CD14-positive monocyte (primary cell): ENCODE data around the gene EPHA3. TPM values are rescaled to one million over a fixed set of nuclear protein-coding genes. Genes with fewer than 3 reads are reported as not detected.

Experiments
- DNase-seq, 3 donors: peaks; one replicate each; pipeline ENCODE4 v3.0.0-alpha.2; 2011 to 2022
- H2AFZ ChIP-seq: 2 replicates; pipeline ENCODE4 v1.6.0; 2012; ENCODE audit warnings: mild to moderate bottlenecking, low read depth, low read length, inconsistent platforms; ENCODE audit not compliant: insufficient read depth, poor library complexity, severe bottlenecking
- H3K27ac ChIP-seq, 2 donors: 1 replicate in 1 of 2; 2 replicates in 1 of 2; pipeline ENCODE4 v1.5.1; 2012 to 2013; ENCODE audit warnings: low read length in 2 of 2, control low read depth in 1 of 2, inconsistent platforms in 1 of 2, low read depth in 1 of 2, mild to moderate bottlenecking in 1 of 2
- H3K27me3 ChIP-seq, 2 donors: one replicate each; pipeline versions ENCODE4 v1.6.0 to v1.6.1; 2011 to 2013; ENCODE audit warnings: low read length in 2 of 2; ENCODE audit not compliant: control insufficient read depth in 2 of 2, insufficient read depth in 2 of 2
- H3K36me3 ChIP-seq, 2 donors: replicated peaks in 1 of 2; 1 replicate in 1 of 2; 2 replicates in 1 of 2; pipeline versions ENCODE4 v1.5.1 to v1.6.1; 2012 to 2013; ENCODE audit warnings: low read length in 2 of 2, control low read depth in 1 of 2, inconsistent platforms in 1 of 2, mild to moderate bottlenecking in 1 of 2; ENCODE audit not compliant: insufficient read depth in 2 of 2, control insufficient read depth in 1 of 2
- H3K4me1 ChIP-seq, 2 donors: 1 replicate in 1 of 2; 2 replicates in 1 of 2; pipeline versions ENCODE4 v1.5.1 to v1.6.1; 2012 to 2013; ENCODE audit warnings: low read length in 2 of 2, control low read depth in 1 of 2, inconsistent platforms in 1 of 2, mild to moderate bottlenecking in 1 of 2, moderate library complexity in 1 of 2; ENCODE audit not compliant: insufficient read depth in 2 of 2, control insufficient read depth in 1 of 2
- H3K4me2 ChIP-seq: replicated peaks from 2 replicates; pipeline ENCODE3; 2012; ENCODE audit warnings: low read length, moderate library complexity, mild to moderate bottlenecking; ENCODE audit not compliant: poor library complexity, severe bottlenecking; ENCODE audit errors: extremely low read depth
- H3K4me3 ChIP-seq, 3 experiments: fragments of 200-600 bp in 1 of 3; sonication (generic) in 1 of 3; replicated peaks in 1 of 3; 1 replicate in 2 of 3; 2 replicates in 1 of 3; pipeline ENCODE4 v1.5.1; 2011 to 2013; ENCODE audit warnings: low read length in 3 of 3, mild to moderate bottlenecking in 3 of 3, control low read depth in 2 of 3, low read depth in 2 of 3, inconsistent platforms in 1 of 3, moderate library complexity in 1 of 3
- H3K79me2 ChIP-seq: 2 replicates; pipeline ENCODE4 v1.6.0; 2012; ENCODE audit warnings: mild to moderate bottlenecking, control low read depth, inconsistent platforms, low read length, moderate library complexity; ENCODE audit not compliant: insufficient read depth
- H3K9ac ChIP-seq: 2 replicates; pipeline ENCODE4 v1.6.0; 2017; ENCODE audit warnings: low read length, mild to moderate bottlenecking; ENCODE audit not compliant: insufficient read depth, poor library complexity, severe bottlenecking
- H3K9me3 ChIP-seq, 2 donors: replicated peaks in 1 of 2; 1 replicate in 1 of 2; 2 replicates in 1 of 2; pipeline versions ENCODE4 v1.5.1 to v1.6.1; 2012 to 2013; ENCODE audit warnings: low read length in 2 of 2, control low read depth in 1 of 2; ENCODE audit not compliant: control insufficient read depth in 1 of 2, insufficient read depth in 1 of 2
- H4K20me1 ChIP-seq: 2 replicates; pipeline ENCODE4 v1.6.0; 2012; ENCODE audit warnings: mild to moderate bottlenecking, low read length, control low read depth, moderate library complexity; ENCODE audit not compliant: insufficient read depth
- H3K27ac Mint-ChIP-seq, 7 donors: one replicate each; pipeline ENCODE4 v1.8.0; 2020; ENCODE audit warnings: mild to moderate bottlenecking in 7 of 7, mixed read lengths in 7 of 7, moderate library complexity in 6 of 7, inconsistent platforms in 2 of 7
- H3K27me3 Mint-ChIP-seq, 3 donors: one replicate each; pipeline ENCODE4 v1.8.0; 2021 to 2022; ENCODE audit warnings: low read depth in 3 of 3, mild to moderate bottlenecking in 3 of 3, mixed read lengths in 3 of 3, moderate library complexity in 3 of 3, inconsistent platforms in 1 of 3
- H3K36me3 Mint-ChIP-seq, 2 donors: one replicate each; pipeline ENCODE4 v1.8.0; 2020; ENCODE audit warnings: mixed read lengths in 2 of 2, inconsistent platforms in 1 of 2, mild to moderate bottlenecking in 1 of 2
- H3K4me1 Mint-ChIP-seq: one replicate; pipeline ENCODE4 v1.8.0; 2020; ENCODE audit warnings: mild to moderate bottlenecking, mixed read lengths
- H3K4me3 Mint-ChIP-seq, 2 donors: one replicate each; pipeline ENCODE4 v1.8.0; 2020; ENCODE audit warnings: mild to moderate bottlenecking in 2 of 2, mixed read lengths in 2 of 2, moderate library complexity in 1 of 2
- H3K9me3 Mint-ChIP-seq, 7 donors: one replicate each; pipeline ENCODE4 v1.8.0; 2020 to 2022; ENCODE audit warnings: mixed read lengths in 7 of 7, mild to moderate bottlenecking in 6 of 7, moderate library complexity in 6 of 7, inconsistent platforms in 2 of 7
- CTCF ChIP-seq: fragments of 200-600 bp; IDR thresholded peaks from one replicate; pipeline ENCODE4 v1.8.0; 2022; ENCODE audit warnings: antibody characterized with exemption, mild to moderate bottlenecking
- WGBS: methylation state at CpG from one replicate; pipeline ENCODE4 v1.1.5; 2013; ENCODE audit warnings: missing lambda C conversion rate; ENCODE audit not compliant: insufficient coverage; 5-methylcytosine and 5-hydroxymethylcytosine counted together
- intact Hi-C, 2 donors: fragments of 100-400 bp; cut with micrococcal nuclease; formaldehyde crosslinking; loops; one replicate each; pipeline versions ENCODE4 v1.15.0 to v1.15.1; 2023
- polyA plus RNA-seq, 3 donors: library from polyadenylated mRNA; depleted of rRNA in 1 of 3; unstranded in 2 of 3; stranded (reverse) in 1 of 3; fragments of 300-500 nt in 2 of 3; fragments of >200 nt in 1 of 3; fragmentation: Illumina TruSeq in 2 of 3; gene quantifications; 1 replicate in 2 of 3; 2 replicates in 1 of 3; pipeline ENCODE4 v1.2.3, GENCODE V29; 2012 to 2021

The EPHA3 gene
- polyA plus RNA-seq, 3 donors: not detected

DNA sequence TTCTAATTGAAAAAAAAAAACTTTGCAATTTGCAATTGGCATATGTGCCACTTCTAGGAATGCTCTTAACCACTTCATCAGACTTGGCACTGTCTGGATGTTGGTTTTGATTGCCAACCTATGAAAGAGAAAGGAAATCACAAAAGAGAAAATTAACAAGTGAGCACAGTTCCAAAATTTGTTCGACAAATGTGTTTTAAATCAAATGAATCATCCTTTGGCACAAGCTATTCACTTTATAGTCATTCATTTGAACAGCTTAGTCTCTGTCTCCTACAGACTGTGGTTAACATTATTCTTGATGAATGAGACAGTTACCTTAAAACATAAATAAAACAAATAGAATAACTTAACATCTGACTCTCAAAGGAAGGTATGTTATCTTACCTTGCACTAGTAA lies 265.0 kb downstream of the EPHA3 start:
- no peak overlapping the region for H3K9ac ChIP-seq
- intact Hi-C loops: no loop called here
- H4K20me1 ChIP-seq: no peaks in the 10 kb centered on the region
- no peak for TF ChIP-seq CTCF
- no peaks in the 10 kb centered on the region for H3K27me3 Mint-ChIP-seq
- no peaks in the 10 kb centered on the region for H3K9me3 ChIP-seq
- DNase-seq: no peak
- no peak overlapping the region for H3K4me2 ChIP-seq
- H3K36me3 ChIP-seq: no peaks in the 10 kb centered on the region
- no peaks in the 10 kb centered on the region for H3K4me1 Mint-ChIP-seq
- no peaks in the 10 kb centered on the region for H3K79me2 ChIP-seq
- H3K36me3 Mint-ChIP-seq: no peaks in the 10 kb centered on the region
- H3K9me3 Mint-ChIP-seq: peaks cover 0 to 7% (median 3%) of the 10 kb centered on the region in 7 donors
- H3K27ac Mint-ChIP-seq: no peak overlapping the region
- WGBS: no CpG with 5 or more reads among the region's 1 CpG
- H3K27ac ChIP-seq: no peak overlapping the region
- no peak overlapping the region for H3K4me3 Mint-ChIP-seq
- no peak overlapping the region for H3K4me3 ChIP-seq
- no peak overlapping the region for H2AFZ ChIP-seq
- H3K4me1 ChIP-seq: no peaks in the 10 kb centered on the region
- no peaks in the 10 kb centered on the region for H3K27me3 ChIP-seq

GRCh38 chr3:89373434-89373833 lies 266.0 kb downstream of the EPHA3 start:
- no peaks in the 10 kb centered on the region for H3K36me3 Mint-ChIP-seq
- Histone ChIP-seq H3K4me3 (no peak overlapping the region), H3K27me3 (no peaks in the 10 kb centered on the region), H3K79me2 (no peaks in the 10 kb centered on the region), H3K4me2 (no peak overlapping the region), H3K27ac (no peak overlapping the region), H4K20me1 (no peaks in the 10 kb centered on the region), H3K9ac (no peak overlapping the region), H3K36me3 (no peaks in the 10 kb centered on the region), H3K9me3 (no peaks in the 10 kb centered on the region), H2AFZ (no peak overlapping the region), H3K4me1 (no peaks in the 10 kb centered on the region)
- intact Hi-C loops: no loop called here
- peaks cover 0 to 5% (median 3%) of the 10 kb centered on the region in 7 donors for H3K9me3 Mint-ChIP-seq
- no peaks in the 10 kb centered on the region for H3K4me1 Mint-ChIP-seq
- H3K4me3 Mint-ChIP-seq: no peak overlapping the region
- no peaks in the 10 kb centered on the region for H3K27me3 Mint-ChIP-seq
- no peak overlapping the region for H3K27ac Mint-ChIP-seq
- no peak for DNase-seq
- TF ChIP-seq CTCF: no peak
